HEK293 (cell line): ENCODE measurements around the gene FGR.
A peak's percentile ranks its signal among the peaks of the same experiment; 100 is the strongest.

Source experiments
- CTCF ChIA-PET: fragments of 350-600 bp; formaldehyde crosslinking; extraction: SDS; loops from one replicate; lab custom pipeline; 2021; ENCODE audit warnings: antibody characterized with exemption; lab: Yijun Ruan, JAX
- POLR2A ChIA-PET: fragments of 300-600 bp; formaldehyde crosslinking; extraction: SDS; loops from one replicate; lab custom pipeline; 2020; ENCODE audit warnings: antibody characterized with exemption, inconsistent platforms; lab: Yijun Ruan, JAX
- H3K27ac ChIP-seq: fragments of 200-500 bp; sonication (Bioruptor generic); 2 replicates; pipeline ENCODE4 v1.5.1; 2014; ENCODE audit warnings: low read depth, low read length, control low read depth, inconsistent platforms; ENCODE audit errors: extremely low read depth
- H3K36me3 ChIP-seq, 2 experiments: fragments of 200-500 bp in 1 of 2; sonication (Bioruptor generic) in 1 of 2; 1 replicate in 1 of 2; 2 replicates in 1 of 2; pipeline ENCODE4 v1.5.1; 2014 to 2017; ENCODE audit warnings: inconsistent platforms in 2 of 2, low read length in 2 of 2; ENCODE audit not compliant: control insufficient read depth in 2 of 2, insufficient read depth in 1 of 2
- H3K4me1 ChIP-seq: fragments of 200-500 bp; sonication (Bioruptor generic); 2 replicates; pipeline ENCODE4 v1.5.1; 2014; ENCODE audit warnings: mild to moderate bottlenecking, low read length, inconsistent platforms; ENCODE audit not compliant: control insufficient read depth, insufficient read depth
- H3K4me3 ChIP-seq: 2 replicates; pipeline ENCODE4 v1.5.1; 2011; ENCODE audit warnings: low read depth, mild to moderate bottlenecking, control low read depth, low read length, moderate library complexity
- H3K9me3 ChIP-seq: fragments of 200-500 bp; sonication (Bioruptor generic); 2 replicates; pipeline ENCODE4 v1.5.1; 2014; ENCODE audit warnings: low read depth, low read length, inconsistent platforms; ENCODE audit not compliant: control insufficient read depth, insufficient read depth
- GLI4 ChIP-seq: fragments of 450-650 bp; formaldehyde crosslinking; IDR thresholded peaks from 2 replicates; pipeline ENCODE4 v1.5.1; 2016; ENCODE audit warnings: missing biosample characterization, missing genetic modification characterization
- GLIS1 ChIP-seq: fragments of 450-650 bp; formaldehyde crosslinking; IDR thresholded peaks from 2 replicates; pipeline ENCODE4 v1.5.1; 2016; ENCODE audit warnings: missing biosample characterization, missing genetic modification characterization
- HIC1 ChIP-seq: fragments of 450-650 bp; formaldehyde crosslinking; IDR thresholded peaks from 2 replicates; pipeline ENCODE4 v1.5.1; 2016; ENCODE audit warnings: missing biosample characterization, missing genetic modification characterization
- KLF7 ChIP-seq: fragments of 450-650 bp; formaldehyde crosslinking; IDR thresholded peaks from 2 replicates; pipeline ENCODE4 v1.5.1; 2016; ENCODE audit warnings: missing biosample characterization, missing genetic modification characterization, borderline replicate concordance
- KLF9 ChIP-seq: fragments of 450-650 bp; formaldehyde crosslinking; IDR thresholded peaks from 2 replicates; pipeline ENCODE4 v1.5.1; 2016; ENCODE audit warnings: missing biosample characterization, missing genetic modification characterization, low read depth
- REST ChIP-seq: fragments of 450-650 bp; formaldehyde crosslinking; IDR thresholded peaks from 2 replicates; pipeline ENCODE4 v1.5.1; 2016; ENCODE audit warnings: missing biosample characterization, missing genetic modification characterization
- ZBTB1 ChIP-seq: fragments of 450-650 bp; formaldehyde crosslinking; IDR thresholded peaks from 2 replicates; pipeline ENCODE4 v1.5.1; 2016; ENCODE audit warnings: missing biosample characterization, missing genetic modification characterization
- ZEB2 ChIP-seq: fragments of 450-650 bp; formaldehyde crosslinking; IDR thresholded peaks from 2 replicates; pipeline ENCODE4 v1.5.1; 2016; ENCODE audit warnings: missing biosample characterization, missing genetic modification characterization
- ZNF10 ChIP-seq: fragments of 450-650 bp; formaldehyde crosslinking; IDR thresholded peaks from 2 replicates; pipeline ENCODE4 v1.5.1; 2017; ENCODE audit warnings: missing biosample characterization, missing genetic modification characterization
- ZNF112 ChIP-seq: fragments of 450-650 bp; formaldehyde crosslinking; IDR thresholded peaks from 2 replicates; pipeline ENCODE4 v1.5.0; 2017; ENCODE audit warnings: missing biosample characterization, missing genetic modification characterization
- ZNF114 ChIP-seq: fragments of 450-650 bp; formaldehyde crosslinking; IDR thresholded peaks from 2 replicates; pipeline ENCODE4 v1.5.0; 2017; ENCODE audit warnings: missing biosample characterization, missing genetic modification characterization
- ZNF121 ChIP-seq: fragments of 450-650 bp; formaldehyde crosslinking; IDR thresholded peaks from 2 replicates; pipeline ENCODE4 v1.5.1; 2016; ENCODE audit warnings: missing biosample characterization, missing genetic modification characterization
- ZNF133 ChIP-seq: fragments of 450-650 bp; formaldehyde crosslinking; IDR thresholded peaks from 2 replicates; pipeline ENCODE4 v1.5.1; 2016; ENCODE audit warnings: missing biosample characterization, missing genetic modification characterization
- ZNF18 ChIP-seq: fragments of 450-650 bp; formaldehyde crosslinking; IDR thresholded peaks from 2 replicates; pipeline ENCODE4 v1.5.1; 2016; ENCODE audit warnings: missing biosample characterization, missing genetic modification characterization
- ZNF335 ChIP-seq: fragments of 450-650 bp; formaldehyde crosslinking; conservative IDR thresholded peaks from 2 replicates; pipeline ENCODE4 v1.5.1; 2016; ENCODE audit warnings: missing biosample characterization, missing genetic modification characterization
- ZNF514 ChIP-seq: fragments of 450-650 bp; formaldehyde crosslinking; IDR thresholded peaks from 2 replicates; pipeline ENCODE4 v1.5.1; 2016; ENCODE audit warnings: missing biosample characterization, missing genetic modification characterization
- ZNF658 ChIP-seq: fragments of 450-650 bp; formaldehyde crosslinking; IDR thresholded peaks from 2 replicates; pipeline ENCODE4; 2016; ENCODE audit warnings: missing biosample characterization, missing genetic modification characterization
- ZNF792 ChIP-seq: fragments of 450-650 bp; formaldehyde crosslinking; IDR thresholded peaks from 2 replicates; pipeline ENCODE4 v1.5.1; 2016; ENCODE audit warnings: missing biosample characterization, missing genetic modification characterization
- TF ChIP-seq, protein P1 (sequence below): fragments of 450-650 bp; formaldehyde crosslinking; IDR thresholded peaks from 2 replicates; pipeline ENCODE4; 2016; ENCODE audit warnings: missing biosample characterization, missing genetic modification characterization
- TF ChIP-seq, protein P2 (sequence below): fragments of 450-650 bp; formaldehyde crosslinking; IDR thresholded peaks from 2 replicates; pipeline ENCODE4 v1.5.1; 2016; ENCODE audit warnings: missing biosample characterization, missing genetic modification characterization

The FGR gene

DNA sequence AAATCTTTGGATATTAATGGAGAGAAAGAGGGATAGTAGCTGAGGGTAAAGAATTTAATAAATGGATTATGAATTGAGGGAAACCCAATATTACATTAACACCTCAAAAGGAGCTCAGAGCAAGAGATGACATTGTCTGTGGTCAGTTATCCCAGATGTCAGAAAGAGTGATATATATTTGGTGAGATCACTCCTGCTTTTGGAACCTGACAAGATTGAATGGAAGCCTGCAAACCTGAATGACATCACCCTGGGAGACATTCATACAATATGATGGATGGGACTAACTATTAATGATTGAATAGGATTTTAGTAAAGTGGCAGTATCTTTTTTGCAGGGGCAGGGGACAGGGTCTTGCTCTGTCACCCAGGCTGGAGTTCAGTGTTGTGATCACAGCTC, 43.8 kb upstream of the FGR start (continued):
- TF ChIP-seq, protein P1, sequence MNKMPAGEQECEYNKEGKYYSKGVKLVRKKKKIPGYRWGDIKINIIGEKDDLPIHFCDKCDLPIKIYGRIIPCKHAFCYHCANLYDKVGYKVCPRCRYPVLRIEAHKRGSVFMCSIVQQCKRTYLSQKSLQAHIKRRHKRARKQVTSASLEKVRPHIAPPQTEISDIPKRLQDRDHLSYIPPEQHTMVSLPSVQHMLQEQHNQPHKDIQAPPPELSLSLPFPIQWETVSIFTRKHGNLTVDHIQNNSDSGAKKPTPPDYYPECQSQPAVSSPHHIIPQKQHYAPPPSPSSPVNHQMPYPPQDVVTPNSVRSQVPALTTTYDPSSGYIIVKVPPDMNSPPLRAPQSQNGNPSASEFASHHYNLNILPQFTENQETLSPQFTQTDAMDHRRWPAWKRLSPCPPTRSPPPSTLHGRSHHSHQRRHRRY (tag by site-specific recombination) = no peak
- TF ChIP-seq ZNF133 (tag by site-specific recombination) = no peak
- TF ChIP-seq REST = no peak
- no peak for TF ChIP-seq KLF9
- no peak for TF ChIP-seq ZNF792 (tag by site-specific recombination)
- TF ChIP-seq, protein P2, sequence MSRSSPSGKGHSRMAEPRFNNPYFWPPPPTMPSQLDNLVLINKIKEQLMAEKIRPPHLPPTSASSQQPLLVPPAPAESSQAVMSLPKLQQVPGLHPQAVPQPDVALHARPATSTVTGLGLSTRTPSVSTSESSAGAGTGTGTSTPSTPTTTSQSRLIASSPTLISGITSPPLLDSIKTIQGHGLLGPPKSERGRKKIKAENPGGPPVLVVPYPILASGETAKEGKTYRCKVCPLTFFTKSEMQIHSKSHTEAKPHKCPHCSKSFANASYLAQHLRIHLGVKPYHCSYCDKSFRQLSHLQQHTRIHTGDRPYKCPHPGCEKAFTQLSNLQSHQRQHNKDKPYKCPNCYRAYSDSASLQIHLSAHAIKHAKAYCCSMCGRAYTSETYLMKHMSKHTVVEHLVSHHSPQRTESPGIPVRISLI = no peak
- TF ChIP-seq, all 188 proteins: peak for 0

GRCh38 chr1:27676410-27676809, 41.4 kb upstream of the FGR start:
- no peaks in the 10 kb centered on the region for H3K9me3 ChIP-seq
- ChIA-PET POLR2A (no interaction called here), CTCF (interaction anchor here (0.7 kb wide), 1 partner anchor 76 kb away, joined by 4 read pairs; no protein-coding TSS in a partner anchor)
- H3K4me1 ChIP-seq = no peaks in the 10 kb centered on the region
- H3K27ac ChIP-seq = no peak overlapping the region
- H3K36me3 ChIP-seq = no peaks in the 10 kb centered on the region
- TF ChIP-seq KLF7 (no peak), ZNF121 (tag by site-specific recombination) (peak; percentile 53; the same call in 1 of the 2 replicates)
- H3K4me3 ChIP-seq = no peak overlapping the region

DNA sequence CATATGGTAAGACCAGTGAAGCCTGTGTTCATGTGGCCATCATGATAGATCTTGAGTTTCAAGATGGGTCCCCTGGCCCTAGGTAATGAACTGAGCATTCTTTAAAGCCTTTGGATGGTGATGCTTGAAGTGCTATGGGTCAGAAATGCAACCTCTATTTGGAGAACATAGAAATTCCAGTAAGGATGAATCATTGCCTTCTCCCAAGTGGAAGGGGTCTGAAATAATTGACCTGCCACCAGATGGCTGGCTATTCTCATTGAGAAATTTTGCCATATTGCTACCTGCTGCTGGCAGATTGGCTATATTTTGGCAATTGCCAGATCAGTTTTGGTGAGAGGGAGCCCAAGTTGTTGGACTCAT, 37.7 kb upstream of the FGR start:
- Histone ChIP-seq H3K4me1 (no peaks in the 10 kb centered on the region), H3K4me3 (no peak overlapping the region), H3K36me3 (no peaks in the 10 kb centered on the region), H3K27ac (peak overlapping the region; percentile 57), H3K9me3 (no peaks in the 10 kb centered on the region)
- ChIA-PET POLR2A (interaction anchor here (1.0 to 4.1 kb wide), 4 partner anchors 21 to 159 kb away, joined by 3 to 31 read pairs (median 8); partner anchors contain the start of genes FAM76A and STX12), CTCF (interaction anchor here (0.9 to 13.1 kb wide), 6 partner anchors 11 to 61 kb away, joined by 3 to 317 read pairs (median 6); no protein-coding TSS in a partner anchor)
- TF ChIP-seq ZNF114 (tag by site-specific recombination) (no peak), ZNF335 (peak; percentile 11; the same call in 1 of the 2 replicates)

GRCh38 chr1:27671964-27672749, 37.2 kb upstream of the FGR start, which contains the start of gene IFI6:
Gene IFI6 (minus strand): TSS chr1:27672192. CDS start chr1:27669314, 2,878 bp downstream.
- Histone ChIP-seq H3K4me3 (peak within 1 kb of the TSS; percentile 39), H3K9me3 (no peaks in the 10 kb centered on the region), H3K36me3 (no peaks in the 10 kb centered on the region), H3K27ac (peak within 1 kb of the TSS; percentile 57), H3K4me1 (no peaks in the 10 kb centered on the region)
- ChIA-PET POLR2A (interaction anchor here (0.8 to 4.1 kb wide), 6 partner anchors 16 to 159 kb away, joined by 3 to 31 read pairs (median 4); partner anchors contain the start of genes FAM76A and STX12), CTCF (interaction anchor here (0.6 to 13.1 kb wide), 15 partner anchors 10 to 275 kb away, joined by 3 to 317 read pairs (median 4); no protein-coding TSS in a partner anchor)
- TF ChIP-seq ZNF514 (tag by site-specific recombination) (no peak), ZNF18 (no peak), HIC1 (tag by site-specific recombination) (peak; percentile 62; the same call in 1 of the 2 replicates), GLIS1 (tag by site-specific recombination) (no peak), ZBTB1 (no peak), ZNF658 (tag by site-specific recombination) (no peak), ZEB2 (tag by site-specific recombination) (0 out of 2 replicates have a peak, but pooled peaks have one; percentile 41), ZNF10 (tag by site-specific recombination) (no peak), ZNF112 (no peak), GLI4 (tag by site-specific recombination) (no peak)
